Measurements from ENCODE around the gene PEAK3. TPM values are rescaled to one million over a fixed set of nuclear protein-coding genes. Genes with fewer than 3 reads are reported as not detected.

PEAK3 gene
- polyA plus RNA-seq, 3 donors, result 2.4 to 6.3 (median 2.9) TPM

DNA sequence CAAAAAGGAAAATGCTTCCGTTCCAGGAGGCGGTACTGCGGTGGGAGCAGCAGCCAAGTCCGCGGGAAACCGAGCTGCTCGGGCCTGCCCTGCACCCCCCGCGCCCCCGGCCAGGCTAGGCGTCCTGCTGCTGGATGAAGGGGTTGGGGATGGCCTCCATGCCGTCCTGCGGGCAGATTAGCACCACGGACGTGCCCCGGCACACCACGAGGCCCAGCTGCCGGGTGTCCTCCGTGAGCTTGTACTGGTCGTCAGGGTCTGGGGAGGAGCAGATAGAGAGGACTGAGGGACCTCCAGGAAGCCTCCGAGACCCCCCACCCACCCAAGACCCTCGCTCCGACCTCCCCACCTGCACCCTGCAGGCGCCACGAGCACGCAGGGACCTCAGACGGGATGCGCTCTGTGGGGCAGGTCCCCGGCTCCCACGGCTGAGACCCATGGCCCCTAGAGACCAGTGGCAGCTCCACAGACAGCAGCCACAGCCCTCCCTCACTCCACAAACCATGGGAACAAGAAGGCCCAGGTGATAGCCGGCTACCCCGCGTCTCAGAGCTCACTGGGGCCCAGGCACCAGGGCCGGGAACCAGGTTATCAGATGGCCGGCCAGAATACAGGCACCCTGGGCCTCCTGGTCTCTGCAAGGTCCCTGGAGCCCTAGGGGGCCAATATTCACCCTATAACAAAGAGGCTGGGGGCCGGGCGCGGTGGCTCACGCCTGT lies 39.7 kb upstream of the PEAK3 start:
- H3K79me2 ChIP-seq (ENCODE audit: insufficient read depth, low read length), result peaks cover 23% of the 10 kb centered on the region
- H2AFZ ChIP-seq (ENCODE audit: insufficient read depth, low read depth, low read length, poor library complexity, severe bottlenecking), result no peak overlapping the region
- H3K4me2 ChIP-seq (replicated peaks; ENCODE audit: extremely low read depth, low read length, poor library complexity, severe bottlenecking), result no peak overlapping the region
- peaks cover 0 to 3% of the 10 kb centered on the region in 2 donors for H3K4me1 ChIP-seq (ENCODE audit: control insufficient read depth in 1 of 2, insufficient read depth in 2 of 2, low read length in 2 of 2)
- Mint-ChIP-seq H3K36me3 (peaks cover 29 to 59% of the 10 kb centered on the region in 2 donors), H3K4me3 (no peak overlapping the region), H3K4me1 (peaks cover 13% of the 10 kb centered on the region), H3K9me3 (peaks cover 0 to 2% (median 0%) of the 10 kb centered on the region in 7 donors), H3K27ac (no peak overlapping the region), H3K27me3 (ENCODE audit: low read depth in 3 of 3) (peaks cover 0 to 5% (median 0%) of the 10 kb centered on the region in 3 donors)
- H3K9me3 ChIP-seq (replicated peaks in 1 of 2; ENCODE audit: control insufficient read depth in 1 of 2, insufficient read depth in 1 of 2, low read length in 2 of 2), result no peaks in the 10 kb centered on the region
- peaks cover 7% of the 10 kb centered on the region for H4K20me1 ChIP-seq (ENCODE audit: insufficient read depth, low read length)
- no peak overlapping the region for H3K4me3 ChIP-seq (replicated peaks in 1 of 3; ENCODE audit: low read depth in 2 of 3, low read length in 3 of 3)
- peaks cover 36 to 45% of the 10 kb centered on the region in 2 donors for H3K36me3 ChIP-seq (replicated peaks in 1 of 2; ENCODE audit: control insufficient read depth in 1 of 2, insufficient read depth in 2 of 2, low read length in 2 of 2)
- H3K27me3 ChIP-seq (ENCODE audit: control insufficient read depth in 2 of 2, insufficient read depth in 2 of 2, low read length in 2 of 2), result no peaks in the 10 kb centered on the region
- WGBS (ENCODE audit: insufficient coverage), result 98% methylated on average over 25 of the region's 39 CpGs
- no peak overlapping the region for H3K27ac ChIP-seq (ENCODE audit: low read depth in 1 of 2, low read length in 2 of 2)
- intact Hi-C loops (cut with micrococcal nuclease), result no loop called here
- no peak overlapping the region for H3K9ac ChIP-seq (ENCODE audit: insufficient read depth, low read length, poor library complexity, severe bottlenecking)
- TF ChIP-seq, protein P1, sequence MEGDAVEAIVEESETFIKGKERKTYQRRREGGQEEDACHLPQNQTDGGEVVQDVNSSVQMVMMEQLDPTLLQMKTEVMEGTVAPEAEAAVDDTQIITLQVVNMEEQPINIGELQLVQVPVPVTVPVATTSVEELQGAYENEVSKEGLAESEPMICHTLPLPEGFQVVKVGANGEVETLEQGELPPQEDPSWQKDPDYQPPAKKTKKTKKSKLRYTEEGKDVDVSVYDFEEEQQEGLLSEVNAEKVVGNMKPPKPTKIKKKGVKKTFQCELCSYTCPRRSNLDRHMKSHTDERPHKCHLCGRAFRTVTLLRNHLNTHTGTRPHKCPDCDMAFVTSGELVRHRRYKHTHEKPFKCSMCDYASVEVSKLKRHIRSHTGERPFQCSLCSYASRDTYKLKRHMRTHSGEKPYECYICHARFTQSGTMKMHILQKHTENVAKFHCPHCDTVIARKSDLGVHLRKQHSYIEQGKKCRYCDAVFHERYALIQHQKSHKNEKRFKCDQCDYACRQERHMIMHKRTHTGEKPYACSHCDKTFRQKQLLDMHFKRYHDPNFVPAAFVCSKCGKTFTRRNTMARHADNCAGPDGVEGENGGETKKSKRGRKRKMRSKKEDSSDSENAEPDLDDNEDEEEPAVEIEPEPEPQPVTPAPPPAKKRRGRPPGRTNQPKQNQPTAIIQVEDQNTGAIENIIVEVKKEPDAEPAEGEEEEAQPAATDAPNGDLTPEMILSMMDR (IDR thresholded peaks at IDR 0.05), result no peak
- no peak for DNase-seq

DNA sequence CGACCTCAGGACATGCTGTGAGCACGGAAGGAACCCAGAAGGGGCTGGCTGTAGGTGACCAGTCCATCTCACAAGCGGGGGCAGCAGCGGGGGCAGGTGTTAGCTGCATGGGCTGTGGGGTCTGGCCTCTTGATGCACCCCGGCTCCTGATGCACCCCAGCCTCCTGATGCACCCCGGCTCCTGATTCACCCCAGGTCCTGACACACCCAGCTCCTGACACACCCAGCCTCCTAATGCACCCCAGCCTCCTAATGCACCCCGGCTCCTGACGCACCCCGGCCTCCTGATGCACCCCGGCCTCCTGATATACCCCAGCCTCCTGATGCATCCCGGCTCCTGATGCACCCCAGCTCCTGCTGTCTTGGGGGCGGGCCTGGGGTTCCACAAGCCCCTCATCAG lies 39.0 kb upstream of the PEAK3 start:
- intact Hi-C loops (cut with micrococcal nuclease), result no loop called here
- H3K27ac Mint-ChIP-seq, result no peak overlapping the region

More for the DNA sequence above, 39.0 kb upstream of the PEAK3 start:
- Histone ChIP-seq H4K20me1 (ENCODE audit: insufficient read depth, low read length) (peaks cover 7% of the 10 kb centered on the region), H3K4me2 (replicated peaks; ENCODE audit: extremely low read depth, low read length, poor library complexity, severe bottlenecking) (no peak overlapping the region), H3K4me3 (replicated peaks in 1 of 3; ENCODE audit: low read depth in 2 of 3, low read length in 3 of 3) (no peak overlapping the region), H3K9ac (ENCODE audit: insufficient read depth, low read length, poor library complexity, severe bottlenecking) (no peak overlapping the region), H2AFZ (ENCODE audit: insufficient read depth, low read depth, low read length, poor library complexity, severe bottlenecking) (no peak overlapping the region), H3K36me3 (replicated peaks in 1 of 2; ENCODE audit: control insufficient read depth in 1 of 2, insufficient read depth in 2 of 2, low read length in 2 of 2) (peaks cover 35 to 43% of the 10 kb centered on the region in 2 donors), H3K9me3 (replicated peaks in 1 of 2; ENCODE audit: control insufficient read depth in 1 of 2, insufficient read depth in 1 of 2, low read length in 2 of 2) (no peaks in the 10 kb centered on the region), H3K79me2 (ENCODE audit: insufficient read depth, low read length) (peaks cover 15% of the 10 kb centered on the region), H3K4me1 (ENCODE audit: control insufficient read depth in 1 of 2, insufficient read depth in 2 of 2, low read length in 2 of 2) (peaks cover 6 to 7% of the 10 kb centered on the region in 2 donors), H3K27me3 (ENCODE audit: control insufficient read depth in 2 of 2, insufficient read depth in 2 of 2, low read length in 2 of 2) (no peaks in the 10 kb centered on the region), H3K27ac (ENCODE audit: low read depth in 1 of 2, low read length in 2 of 2) (no peak overlapping the region)
- Mint-ChIP-seq H3K36me3 (peaks cover 27 to 51% of the 10 kb centered on the region in 2 donors), H3K9me3 (peaks cover 0 to 2% (median 0%) of the 10 kb centered on the region in 7 donors), H3K27me3 (ENCODE audit: low read depth in 3 of 3) (peaks cover 0 to 5% (median 0%) of the 10 kb centered on the region in 3 donors), H3K4me3 (no peak overlapping the region), H3K4me1 (peaks cover 14% of the 10 kb centered on the region)
- TF ChIP-seq, protein P1 (IDR thresholded peaks at IDR 0.05), result no peak
- no peak for DNase-seq
- WGBS (ENCODE audit: insufficient coverage), result 96% methylated on average over 11 of the region's 12 CpGs
